Mesendoderm (in vitro differentiated cells): ENCODE results near the gene PYGB. TPM values are rescaled to one million over a fixed set of nuclear protein-coding genes. Genes with fewer than 3 reads are reported as not detected.

Experiments used
- DNase-seq: peaks from one replicate; pipeline ENCODE4 v3.0.0; 2013
- H2AK5ac ChIP-seq: 2 replicates; pipeline ENCODE4 v1.6.1; 2013; ENCODE audit warnings: low read length, inconsistent platforms
- H2BK120ac ChIP-seq: 2 replicates; pipeline ENCODE4 v1.6.1; 2013; ENCODE audit warnings: low read depth, mild to moderate bottlenecking, low read length, moderate library complexity, mixed read lengths
- H2BK15ac ChIP-seq: replicated peaks from 2 replicates; pipeline ENCODE4 v1.6.1; 2013; ENCODE audit warnings: low read depth, mild to moderate bottlenecking, moderate library complexity
- H2BK5ac ChIP-seq: 2 replicates; pipeline ENCODE4 v1.6.1; 2013; ENCODE audit warnings: low read length, inconsistent platforms
- H3K18ac ChIP-seq: 2 replicates; pipeline ENCODE4 v1.6.1; 2013; ENCODE audit warnings: mild to moderate bottlenecking, low read length, mixed read lengths
- H3K23ac ChIP-seq: one replicate; pipeline ENCODE4 v1.6.1; 2013; ENCODE audit warnings: low read length
- H3K27ac ChIP-seq: 2 replicates; pipeline ENCODE4 v1.5.1; 2013; ENCODE audit warnings: low read depth, mild to moderate bottlenecking, inconsistent platforms, low read length, moderate library complexity
- H3K27me3 ChIP-seq: 2 replicates; pipeline ENCODE4 v1.6.1; 2013; ENCODE audit warnings: low read length, control low read depth, mild to moderate bottlenecking, inconsistent platforms; ENCODE audit not compliant: insufficient read depth, poor library complexity
- H3K36me3 ChIP-seq: 2 replicates; pipeline ENCODE4 v1.6.1; 2013; ENCODE audit warnings: low read length, inconsistent platforms; ENCODE audit not compliant: control insufficient read depth, insufficient read depth
- H3K4ac ChIP-seq: one replicate; pipeline ENCODE4 v1.6.1; 2013; ENCODE audit warnings: low read depth, mild to moderate bottlenecking, low read length, moderate library complexity
- H3K4me1 ChIP-seq: 2 replicates; pipeline ENCODE4 v1.6.1; 2013; ENCODE audit warnings: low read depth, low read length, inconsistent platforms; ENCODE audit not compliant: control insufficient read depth
- H3K4me2 ChIP-seq: 2 replicates; pipeline ENCODE4 v1.6.1; 2013; ENCODE audit warnings: low read length
- H3K4me3 ChIP-seq: 2 replicates; pipeline ENCODE4 v1.5.1; 2013; ENCODE audit warnings: mild to moderate bottlenecking, low read length
- H3K56ac ChIP-seq: one replicate; pipeline ENCODE4 v1.6.1; 2013; ENCODE audit warnings: low read length
- H3K79me1 ChIP-seq: 2 replicates; pipeline ENCODE4 v1.6.1; 2013; ENCODE audit warnings: low read length, inconsistent platforms
- H3K79me2 ChIP-seq: 2 replicates; pipeline ENCODE4 v1.6.1; 2013; ENCODE audit warnings: mild to moderate bottlenecking, low read length; ENCODE audit not compliant: control insufficient read depth, insufficient read depth
- H3K9ac ChIP-seq: 2 replicates; pipeline ENCODE4 v1.6.1; 2013; ENCODE audit warnings: low read length, inconsistent platforms
- H4K5ac ChIP-seq: one replicate; pipeline ENCODE4 v1.6.1; 2013; ENCODE audit warnings: low read length
- H4K8ac ChIP-seq: one replicate; pipeline ENCODE4 v1.6.1; 2013; ENCODE audit warnings: low read depth, mild to moderate bottlenecking, control low read depth, low read length, moderate library complexity
- WGBS: extraction: QIAGEN DNeasy Blood & Tissue Kit; methylation state at CpG from one replicate; pipeline ENCODE4 v1.1.7; 2013; ENCODE audit warnings: low lambda C conversion rate, missing lambda C conversion rate; ENCODE audit not compliant: insufficient coverage; ENCODE audit errors: extremely low coverage; 5-methylcytosine and 5-hydroxymethylcytosine counted together
- polyA plus RNA-seq, 2 experiments: library from polyadenylated mRNA; stranded (reverse); fragments of 200-250 nt; gene quantifications; one replicate each; pipeline ENCODE4 v1.2.3, GENCODE V29; 2013

Gene PYGB
- polyA plus RNA-seq (2013, experiment 1 of 2), result 24.7 TPM
- polyA plus RNA-seq (2013, experiment 2 of 2), result 24.4 TPM

DNA sequence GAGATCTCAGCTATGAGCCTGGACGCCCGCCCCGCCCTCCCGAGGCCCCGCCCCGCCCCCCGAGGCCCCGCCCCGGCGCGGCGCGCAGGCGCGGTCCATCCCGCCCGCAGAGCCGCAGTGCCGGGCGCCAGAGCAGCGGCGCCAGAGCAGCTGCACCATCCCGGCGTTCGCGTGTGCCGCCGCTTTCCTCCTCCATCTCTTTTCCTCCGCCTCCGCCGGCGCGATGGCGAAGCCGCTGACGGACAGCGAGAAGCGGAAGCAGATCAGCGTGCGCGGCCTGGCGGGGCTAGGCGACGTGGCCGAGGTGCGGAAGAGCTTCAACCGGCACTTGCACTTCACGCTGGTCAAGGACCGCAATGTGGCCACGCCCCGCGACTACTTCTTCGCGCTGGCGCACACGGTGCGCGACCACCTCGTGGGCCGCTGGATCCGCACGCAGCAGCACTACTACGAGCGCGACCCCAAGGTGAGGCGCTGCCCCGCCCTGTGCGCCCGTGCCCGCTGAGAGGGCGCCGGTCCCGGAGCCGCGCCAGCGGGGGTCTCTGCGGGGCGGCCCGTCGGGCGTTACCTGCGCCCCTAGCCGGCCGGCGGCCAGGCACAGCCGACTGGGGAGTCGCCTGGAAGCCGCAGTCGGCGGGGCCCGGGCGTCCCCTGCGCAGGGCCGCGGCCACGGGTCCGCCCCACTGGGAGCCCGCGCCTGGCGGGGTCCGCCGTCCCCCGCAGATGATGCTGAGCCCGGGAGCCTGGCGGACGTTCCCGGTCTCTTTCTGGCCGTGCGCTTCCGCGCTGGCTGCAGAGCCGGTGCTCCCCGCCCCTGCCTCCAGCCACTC, at the start of gene PYGB:
PYGB (plus strand) TSS at position 130 of the 830 bp plus-strand sequence; CDS start at position 224, 94 bp downstream.
- no peak within 1 kb of the TSS for H2BK15ac ChIP-seq
- no peak within 1 kb of the TSS for H2BK120ac ChIP-seq
- H3K79me1 ChIP-seq, result peaks cover 20% of the 10 kb centered on the region
- peak within 1 kb of the TSS; percentile 95 for H3K4me3 ChIP-seq
- no peak within 1 kb of the TSS for H4K5ac ChIP-seq
- peaks cover 24% of the 10 kb centered on the region for H3K79me2 ChIP-seq
- no peak within 1 kb of the TSS for H2AK5ac ChIP-seq
- H3K18ac ChIP-seq, result peak within 1 kb of the TSS; percentile 33
- peak within 1 kb of the TSS; percentile 91 for H3K27ac ChIP-seq
- peak within 1 kb of the TSS; percentile 85 for H3K4me2 ChIP-seq
- H2BK5ac ChIP-seq, result no peak within 1 kb of the TSS
- no peaks in the 10 kb centered on the region for H3K36me3 ChIP-seq
- DNase-seq, result peak; percentile 89
- peak within 1 kb of the TSS; percentile 95 for H3K9ac ChIP-seq
- H3K27me3 ChIP-seq, result no peaks in the 10 kb centered on the region
- no CpG with 5 or more reads among the region's 113 CpGs for WGBS
- peak within 1 kb of the TSS; percentile 44 for H3K4ac ChIP-seq
- H3K56ac ChIP-seq, result peak within 1 kb of the TSS; percentile 100
- peak within 1 kb of the TSS; percentile 94 for H3K23ac ChIP-seq
- H3K4me1 ChIP-seq, result peaks cover 2% of the 10 kb centered on the region
- H4K8ac ChIP-seq, result no peak within 1 kb of the TSS

DNA sequence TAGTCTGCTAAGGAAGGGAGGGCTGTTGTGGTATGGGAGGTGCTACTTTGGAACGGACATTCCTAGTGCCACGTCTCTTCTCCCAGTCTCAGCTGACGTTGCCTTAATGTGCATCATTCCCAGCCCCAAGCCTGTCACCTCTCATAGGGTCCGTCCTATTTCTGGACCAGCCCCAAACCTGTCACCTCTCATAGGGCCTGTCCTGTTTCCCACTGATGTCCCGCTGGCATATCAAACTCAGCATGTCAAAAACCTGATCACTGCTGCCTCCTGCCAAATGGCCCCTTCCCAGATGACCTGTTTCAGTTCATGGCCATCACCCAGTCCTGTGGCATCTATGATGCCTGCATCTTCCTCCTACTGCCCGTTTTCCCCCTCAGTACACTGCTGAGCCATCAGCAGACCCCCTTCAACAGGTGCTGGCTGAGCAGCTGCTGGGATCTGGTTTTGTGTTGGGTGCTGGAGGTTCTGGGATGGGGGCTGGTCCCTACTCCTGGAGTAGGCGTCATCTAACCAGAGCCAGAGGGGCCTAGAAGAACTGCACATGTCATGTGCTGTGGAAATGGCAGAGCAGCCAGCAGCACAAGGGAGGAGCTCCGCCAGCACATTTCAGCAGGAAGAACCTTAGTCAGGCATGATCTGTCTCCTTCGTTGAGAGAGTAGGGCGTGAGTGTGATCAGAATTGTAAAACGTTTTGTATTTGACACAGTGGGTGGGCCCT, 49.1 kb upstream of the PYGB start:
- H2BK15ac ChIP-seq, result no peak overlapping the region

DNA sequence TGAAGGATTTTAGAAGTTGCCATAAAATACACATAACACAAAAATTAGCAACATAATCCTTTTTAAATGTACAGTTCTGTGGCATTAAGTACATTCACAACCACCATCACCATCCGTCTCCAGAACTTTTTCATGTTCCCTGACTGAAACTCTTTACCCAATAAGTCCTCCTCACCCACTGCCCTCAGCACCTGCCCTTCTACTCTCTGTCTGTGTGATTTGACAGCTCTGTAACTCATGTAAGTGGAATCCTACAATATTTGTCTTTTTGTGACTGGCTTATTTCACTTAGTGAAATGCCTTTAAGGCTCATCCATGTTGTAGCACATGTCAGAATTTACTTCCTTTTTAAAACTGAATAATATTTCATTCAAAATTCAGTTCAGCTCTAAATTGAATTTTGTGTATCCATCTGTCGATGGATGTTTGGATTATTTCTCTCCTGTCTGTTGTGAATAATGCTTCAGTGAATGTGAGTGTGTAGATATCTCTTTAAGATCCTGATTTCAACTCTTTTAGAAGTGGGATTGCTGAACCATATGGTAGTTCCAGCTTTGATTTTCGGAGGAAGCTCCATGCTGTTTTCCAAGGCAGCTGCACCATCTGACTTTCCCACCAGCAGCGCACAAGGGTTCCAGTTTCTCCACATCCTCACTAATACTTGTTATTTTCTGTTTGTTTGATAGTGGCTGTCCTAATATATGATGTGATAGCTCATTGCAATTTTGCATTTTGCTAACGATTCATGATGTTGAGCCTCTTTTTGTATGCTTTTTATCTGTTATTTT, 48.2 kb upstream of the PYGB start:
- Histone ChIP-seq H3K27me3 (no peaks in the 10 kb centered on the region), H2BK120ac (no peak overlapping the region), H3K79me2 (no peaks in the 10 kb centered on the region), H3K36me3 (no peaks in the 10 kb centered on the region), H3K4me1 (no peaks in the 10 kb centered on the region), H2AK5ac (no peak overlapping the region), H2BK5ac (no peak overlapping the region), H4K5ac (no peak overlapping the region), H3K4me2 (no peak overlapping the region), H3K4ac (no peak overlapping the region), H3K23ac (no peak overlapping the region), H3K18ac (no peak overlapping the region), H4K8ac (no peak overlapping the region), H3K79me1 (peaks cover 4% of the 10 kb centered on the region), H3K9ac (no peak overlapping the region), H3K27ac (no peak overlapping the region), H2BK15ac (no peak overlapping the region), H3K56ac (no peak overlapping the region), H3K4me3 (no peak overlapping the region)
- DNase-seq, result no peak
- no CpG with 5 or more reads among the region's 5 CpGs for WGBS

More for the DNA sequence above, 49.1 kb upstream of the PYGB start:
- no peak overlapping the region for H3K27ac ChIP-seq
- no peaks in the 10 kb centered on the region for H3K79me2 ChIP-seq
- no peak for DNase-seq
- no peaks in the 10 kb centered on the region for H3K4me1 ChIP-seq
- H2BK5ac ChIP-seq, result no peak overlapping the region
- no peak overlapping the region for H3K56ac ChIP-seq
- H3K18ac ChIP-seq, result no peak overlapping the region
- H3K27me3 ChIP-seq, result no peaks in the 10 kb centered on the region
- H2AK5ac ChIP-seq, result no peak overlapping the region
- H3K36me3 ChIP-seq, result no peaks in the 10 kb centered on the region
- H2BK120ac ChIP-seq, result no peak overlapping the region
- no peak overlapping the region for H3K4ac ChIP-seq
- no peak overlapping the region for H3K4me2 ChIP-seq
- no peak overlapping the region for H4K5ac ChIP-seq
- no peak overlapping the region for H3K9ac ChIP-seq
- WGBS, result no CpG with 5 or more reads among the region's 11 CpGs
- H3K4me3 ChIP-seq, result no peak overlapping the region
- H4K8ac ChIP-seq, result no peak overlapping the region
- no peak overlapping the region for H3K23ac ChIP-seq
- peaks cover 4% of the 10 kb centered on the region for H3K79me1 ChIP-seq

DNA sequence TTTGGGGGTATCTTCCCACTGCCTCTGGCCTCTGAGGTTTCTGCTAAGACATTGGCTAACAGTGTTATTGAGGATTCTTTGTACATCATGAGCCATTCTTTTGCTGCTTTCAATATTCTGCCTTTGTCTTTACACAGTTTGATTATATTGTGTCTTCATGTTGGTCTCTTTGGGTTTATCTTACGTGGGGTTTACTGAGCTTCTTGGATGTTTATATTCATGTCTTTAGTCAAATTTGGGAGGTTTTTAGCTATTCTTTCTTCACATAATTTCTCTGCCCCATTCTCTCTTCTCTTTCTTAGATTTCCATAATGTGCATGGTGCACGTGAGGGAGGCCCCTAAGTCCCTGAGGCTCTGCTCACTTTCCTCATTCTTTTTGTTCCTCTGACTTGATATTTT, 44.8 kb upstream of the PYGB start:
- no peak overlapping the region for H2BK120ac ChIP-seq
- no peaks in the 10 kb centered on the region for H3K79me2 ChIP-seq
- no peak overlapping the region for H2AK5ac ChIP-seq
- no peaks in the 10 kb centered on the region for H3K36me3 ChIP-seq
- no peak for DNase-seq
- no peaks in the 10 kb centered on the region for H3K27me3 ChIP-seq
- peaks cover 4% of the 10 kb centered on the region for H3K79me1 ChIP-seq
- no peak overlapping the region for H3K18ac ChIP-seq
- no peak overlapping the region for H4K8ac ChIP-seq
- H3K56ac ChIP-seq, result no peak overlapping the region
- no CpG with 5 or more reads among the region's 2 CpGs for WGBS
- no peak overlapping the region for H3K23ac ChIP-seq
- no peak overlapping the region for H2BK15ac ChIP-seq
- H4K5ac ChIP-seq, result no peak overlapping the region
- no peak overlapping the region for H2BK5ac ChIP-seq
- no peak overlapping the region for H3K9ac ChIP-seq
- no peak overlapping the region for H3K4me3 ChIP-seq
- no peak overlapping the region for H3K27ac ChIP-seq
- no peak overlapping the region for H3K4ac ChIP-seq
- H3K4me1 ChIP-seq, result no peaks in the 10 kb centered on the region
- H3K4me2 ChIP-seq, result no peak overlapping the region

DNA sequence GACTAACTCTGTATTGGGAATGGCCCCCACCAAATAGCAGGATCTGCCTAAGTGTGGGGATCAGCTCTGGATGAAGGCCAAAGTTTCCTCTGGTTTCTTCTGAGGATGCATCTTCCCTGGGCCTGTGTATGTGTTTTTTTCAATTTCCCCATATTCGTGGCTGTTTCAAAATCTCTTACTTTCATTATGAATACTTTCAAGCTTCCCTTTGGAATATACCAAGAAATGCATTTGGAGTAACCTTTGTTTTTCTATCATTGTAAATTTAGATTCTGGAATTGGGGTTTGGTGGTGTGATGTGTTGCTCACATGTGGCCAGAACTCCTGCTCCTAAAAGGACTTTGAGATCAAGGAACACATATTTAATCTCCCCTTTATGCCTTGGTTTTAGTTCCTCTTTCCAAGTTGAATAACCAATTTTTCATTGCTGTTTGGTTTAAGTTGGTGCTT, 44.0 kb upstream of the PYGB start:
- no peaks in the 10 kb centered on the region for H3K4me1 ChIP-seq
- no CpG with 5 or more reads among the region's 1 CpG for WGBS
- no peaks in the 10 kb centered on the region for H3K79me2 ChIP-seq
- H3K4me2 ChIP-seq, result no peak overlapping the region
- peaks cover 4% of the 10 kb centered on the region for H3K79me1 ChIP-seq
- no peak overlapping the region for H2BK120ac ChIP-seq
- no peak overlapping the region for H2AK5ac ChIP-seq
- no peak overlapping the region for H3K18ac ChIP-seq
- no peak overlapping the region for H4K8ac ChIP-seq
- DNase-seq, result no peak
- H3K27ac ChIP-seq, result no peak overlapping the region
- H3K9ac ChIP-seq, result no peak overlapping the region
- no peaks in the 10 kb centered on the region for H3K36me3 ChIP-seq
- no peak overlapping the region for H2BK15ac ChIP-seq
- H3K56ac ChIP-seq, result no peak overlapping the region
- H3K4ac ChIP-seq, result no peak overlapping the region
- no peak overlapping the region for H3K23ac ChIP-seq
- no peak overlapping the region for H2BK5ac ChIP-seq
- H3K27me3 ChIP-seq, result no peaks in the 10 kb centered on the region
- H3K4me3 ChIP-seq, result no peak overlapping the region
- H4K5ac ChIP-seq, result no peak overlapping the region
